Measurements from ENCODE around the gene TBP. TPM values are rescaled to one million over a fixed set of nuclear protein-coding genes. Genes with fewer than 3 reads are reported as not detected.
A peak's percentile ranks its signal among the peaks of the same experiment; 100 is the strongest.

The TBP gene
- total RNA-seq, 8 experiments from 2014 or later, result 13.7 to 20.8 (median 17.7) TPM

GRCh38 chr6:170545405-170545804 is 8.8 kb upstream of the TBP start:
- Histone ChIP-seq H3K27ac (no peak overlapping the region), H3K4me3 (no peak overlapping the region), H3K4me1 (replicated peaks in 1 of 2) (no peaks in the 10 kb centered on the region)
- 5 to 100% (median 60%) methylated on average over 1 to 2 of the region's 2 CpGs; no CpG with 5 or more reads in 3 of the 10 experiments for WGBS, 10 experiments
- in situ Hi-C loops (cut with MboI; ENCODE audit: low pct_unique_long_range_greater_than_20kb in 2 of 9, low sequenced_read_pairs in 9 of 9, unreplicated experiment in 9 of 9), result no loop called here
- peak in 3 of 8 experiments; percentile 79 to 86 (median 84) for ATAC-seq (replicated peaks in 6 of 8)

DNA sequence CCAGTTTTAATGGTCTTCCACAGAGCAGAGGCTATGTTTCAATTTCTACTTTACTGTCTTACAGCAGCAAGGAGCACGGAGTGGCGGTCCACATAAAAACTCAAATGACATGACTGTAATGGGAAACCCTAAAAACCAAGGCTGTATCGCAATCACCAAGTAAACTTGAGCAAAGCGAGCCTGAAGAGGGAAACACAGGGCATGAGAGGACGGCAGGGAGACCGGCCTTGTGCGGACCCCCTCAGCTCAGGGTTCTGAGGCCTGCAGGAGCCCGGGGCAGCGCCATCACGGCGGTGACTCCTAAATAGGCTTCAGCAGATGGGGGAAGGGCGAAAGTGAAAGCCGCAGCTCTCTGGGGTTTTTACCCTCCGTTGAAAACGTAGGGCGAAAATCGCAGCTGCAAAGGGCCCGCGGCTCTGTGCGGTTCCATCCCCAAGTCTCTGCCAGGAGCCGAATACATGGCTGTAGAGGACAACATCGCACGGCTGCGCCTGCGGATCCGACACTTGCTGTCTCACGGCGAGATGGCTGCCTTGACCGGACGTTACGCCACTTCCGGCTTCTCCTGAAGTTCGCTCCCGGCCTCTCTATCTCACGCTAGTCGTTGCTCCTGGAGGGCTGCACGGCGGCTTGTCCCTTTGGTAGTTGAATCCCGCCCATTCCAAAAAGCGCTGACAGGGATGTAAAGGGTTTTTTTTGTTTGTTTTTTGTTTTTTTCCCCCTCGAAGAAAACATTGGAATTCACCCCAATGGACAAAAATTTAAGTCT is 1.2 kb upstream of the TBP start, which contains the start of gene PSMB1:
Gene PSMB1 (minus strand): TSS at position 543 of the 769 bp plus-strand sequence. CDS start 65 bp downstream, at position 478.
- Histone ChIP-seq H3K4me3 (peak within 1 kb of the TSS; percentile 65 to 97 (median 85)), H3K27ac (peak within 1 kb of the TSS; percentile 95 to 99), H3K4me1 (replicated peaks in 1 of 2) (peaks cover 9 to 17% of the 10 kb centered on the region in 2 donors)
- ATAC-seq (replicated peaks in 6 of 8), result peak; percentile 64 to 77 (median 71)
- in situ Hi-C loops (cut with MboI; ENCODE audit: low pct_unique_long_range_greater_than_20kb in 2 of 9, low sequenced_read_pairs in 9 of 9, unreplicated experiment in 9 of 9), result no loop called here
- WGBS, 10 experiments, result 0 to 6% (median 0%) methylated on average over 3 to 25 of the region's 41 CpGs

- Histone ChIP-seq H3K4me3 (peak overlapping the region; percentile 65 to 97 (median 85)), H3K4me1 (replicated peaks in 1 of 2) (peaks cover 9 to 17% of the 10 kb centered on the region in 2 donors), H3K27ac (peak overlapping the region; percentile 95 to 99)
- WGBS, 10 experiments, result 0 to 5% (median 1%) methylated on average over 6 to 13 of the region's 13 CpGs; no CpG with 5 or more reads in 1 of the 10 experiments
- in situ Hi-C loops (cut with MboI; ENCODE audit: low pct_unique_long_range_greater_than_20kb in 2 of 9, low sequenced_read_pairs in 9 of 9, unreplicated experiment in 9 of 9), result no loop called here
- peak; percentile 37 to 54 (median 46) for ATAC-seq (replicated peaks in 6 of 8)
Measured at GRCh38 chr6:170553534-170554012, 596 bp upstream of the TBP start.

DNA sequence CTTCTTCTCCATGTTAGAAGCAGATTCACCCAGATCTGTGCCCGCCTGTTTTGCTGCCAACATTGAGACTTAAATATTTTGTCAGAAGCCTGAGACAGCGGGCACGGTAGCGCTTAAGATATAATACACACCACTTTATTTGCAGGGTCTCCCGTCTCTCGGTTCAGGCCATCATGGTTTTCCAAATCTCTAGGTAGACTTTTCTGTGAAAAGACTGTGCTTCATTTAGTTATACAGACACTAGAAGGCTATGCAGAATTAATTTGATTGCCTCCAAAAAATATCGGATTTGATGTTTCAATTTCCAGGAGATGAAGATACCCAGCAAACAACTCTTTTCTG is 598 bp downstream of the TBP start:
- peak overlapping the region; percentile 65 to 97 (median 85) for H3K4me3 ChIP-seq
- WGBS, 10 experiments, result 0 to 6% (median 0%) methylated on average over 2 to 7 of the region's 7 CpGs; no CpG with 5 or more reads in 1 of the 10 experiments
- H3K4me1 ChIP-seq (replicated peaks in 1 of 2), result peaks cover 9 to 17% of the 10 kb centered on the region in 2 donors
- in situ Hi-C loops (cut with MboI; ENCODE audit: low pct_unique_long_range_greater_than_20kb in 2 of 9, low sequenced_read_pairs in 9 of 9, unreplicated experiment in 9 of 9), result no loop called here
- peak overlapping the region; percentile 68 to 87 for H3K27ac ChIP-seq
- ATAC-seq (replicated peaks in 6 of 8), result no peak

GRCh38 chr6:170555305-170555704 is 1.1 kb downstream of the TBP start:
- WGBS, 10 experiments, result 50 to 80% (median 57%) methylated on average over 2 to 3 of the region's 3 CpGs; no CpG with 5 or more reads in 3 of the 10 experiments
- peaks cover 9 to 17% of the 10 kb centered on the region in 2 donors for H3K4me1 ChIP-seq (replicated peaks in 1 of 2)
- in situ Hi-C loops (cut with MboI; ENCODE audit: low pct_unique_long_range_greater_than_20kb in 2 of 9, low sequenced_read_pairs in 9 of 9, unreplicated experiment in 9 of 9), result no loop called here
- no peak overlapping the region for H3K27ac ChIP-seq
- no peak for ATAC-seq (replicated peaks in 6 of 8)
- H3K4me3 ChIP-seq, result peak overlapping the region; percentile 65 to 97 (median 85)

DNA sequence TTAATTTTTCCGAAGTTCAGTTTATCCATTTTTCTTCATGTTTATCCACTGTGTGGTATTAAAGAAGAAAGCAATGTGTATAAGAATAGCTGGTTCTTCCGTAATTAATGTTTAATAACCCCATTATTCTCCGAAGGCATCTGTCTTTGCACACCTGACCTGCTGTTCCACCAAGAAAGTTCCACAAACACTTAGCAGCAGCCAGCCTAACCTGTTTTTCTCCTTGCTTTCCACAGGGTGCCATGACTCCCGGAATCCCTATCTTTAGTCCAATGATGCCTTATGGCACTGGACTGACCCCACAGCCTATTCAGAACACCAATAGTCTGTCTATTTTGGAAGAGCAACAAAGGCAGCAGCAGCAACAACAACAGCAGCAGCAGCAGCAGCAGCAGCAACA is 7.4 kb downstream of the TBP start:
- in situ Hi-C loops (cut with MboI; ENCODE audit: low pct_unique_long_range_greater_than_20kb in 2 of 9, low sequenced_read_pairs in 9 of 9, unreplicated experiment in 9 of 9), result no loop called here
- Histone ChIP-seq H3K4me3 (no peak overlapping the region), H3K4me1 (replicated peaks in 1 of 2) (no peaks in the 10 kb centered on the region), H3K27ac (no peak overlapping the region)
- 85 to 100% (median 95%) methylated on average over 1 to 4 of the region's 4 CpGs for WGBS, 10 experiments
- ATAC-seq (replicated peaks in 6 of 8), result no peak

- WGBS, 10 experiments, result 91 to 100% (median 96%) methylated on average over 1 to 6 of the region's 8 CpGs; no CpG with 5 or more reads in 4 of the 10 experiments
- Histone ChIP-seq H3K27ac (no peak overlapping the region), H3K4me1 (replicated peaks in 1 of 2) (no peaks in the 10 kb centered on the region), H3K4me3 (no peak overlapping the region)
- no peak for ATAC-seq (replicated peaks in 6 of 8)
- in situ Hi-C loops (cut with MboI; ENCODE audit: low pct_unique_long_range_greater_than_20kb in 2 of 9, low sequenced_read_pairs in 9 of 9, unreplicated experiment in 9 of 9), result no loop called here
Measured at GRCh38 chr6:170564936-170565530, 10.9 kb downstream of the TBP start.

DNA sequence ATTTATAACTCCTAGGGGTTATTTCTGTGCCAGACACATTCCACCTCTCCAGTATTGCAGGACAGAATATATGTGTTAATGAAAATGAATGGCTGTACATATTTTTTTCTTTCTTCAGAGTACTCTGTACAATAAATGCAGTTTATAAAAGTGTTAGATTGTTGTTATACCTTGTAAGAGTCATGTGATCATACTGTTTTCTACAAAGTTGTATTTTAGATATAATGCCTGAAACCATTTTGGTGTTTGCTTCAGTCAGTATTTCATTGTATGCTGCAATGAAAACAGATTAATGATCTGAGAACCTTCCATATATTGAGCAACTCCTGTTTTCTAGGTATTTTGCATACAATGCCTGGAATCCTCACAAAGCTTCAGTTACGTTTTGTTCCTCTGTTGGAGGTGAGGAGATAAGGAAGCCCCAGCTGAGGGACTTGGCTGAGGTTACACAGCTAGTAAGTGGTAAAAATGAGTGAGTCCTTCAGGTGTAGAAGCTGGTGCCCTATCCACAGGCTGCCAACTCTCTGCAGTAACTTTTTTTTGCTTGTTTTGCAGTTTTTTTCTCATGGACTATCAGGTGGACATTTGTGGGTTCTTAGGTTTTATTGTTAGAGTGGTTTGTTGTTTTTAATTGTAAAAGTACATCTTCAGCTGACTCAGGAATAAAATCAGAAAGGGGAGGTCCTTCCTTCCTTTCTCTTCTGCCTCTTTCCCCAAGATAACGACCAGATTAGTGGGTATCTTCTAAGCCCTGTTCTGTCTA is 18.7 kb downstream of the TBP start:
- no peak for ATAC-seq (replicated peaks in 6 of 8)
- H3K4me3 ChIP-seq, result no peak overlapping the region
- 75 to 100% (median 94%) methylated on average over 1 to 2 of the region's 2 CpGs; no CpG with 5 or more reads in 1 of the 10 experiments for WGBS, 10 experiments
- no peak overlapping the region for H3K27ac ChIP-seq
- in situ Hi-C loops (cut with MboI; ENCODE audit: low pct_unique_long_range_greater_than_20kb in 2 of 9, low sequenced_read_pairs in 9 of 9, unreplicated experiment in 9 of 9), result no loop called here
- H3K4me1 ChIP-seq (replicated peaks in 1 of 2), result no peaks in the 10 kb centered on the region

DNA sequence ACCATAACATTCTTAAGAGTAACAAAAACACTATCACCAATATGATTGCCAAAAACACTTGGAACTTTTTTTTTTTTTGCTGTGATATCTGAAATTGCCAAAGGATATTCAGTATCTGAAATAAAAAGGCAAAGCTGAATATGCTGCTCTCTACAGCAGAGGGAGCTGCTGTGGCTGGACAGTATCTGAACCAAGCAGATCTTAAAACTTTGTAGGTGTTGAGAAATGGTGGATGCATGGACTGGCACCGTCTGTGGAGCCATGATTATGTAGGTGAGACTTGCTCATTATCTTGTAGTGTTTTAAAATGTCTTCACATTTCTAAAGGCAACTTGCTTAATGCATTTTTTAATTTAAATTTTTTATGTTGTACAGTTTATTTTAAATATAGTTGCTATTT is 21.1 kb downstream of the TBP start:
- in situ Hi-C loops (cut with MboI; ENCODE audit: low pct_unique_long_range_greater_than_20kb in 2 of 9, low sequenced_read_pairs in 9 of 9, unreplicated experiment in 9 of 9), result no loop called here
- Histone ChIP-seq H3K27ac (no peak overlapping the region), H3K4me3 (no peak overlapping the region), H3K4me1 (replicated peaks in 1 of 2) (no peaks in the 10 kb centered on the region)
- 33 to 100% (median 100%) methylated on average over 1 of the region's 1 CpG; no CpG with 5 or more reads in 5 of the 10 experiments for WGBS, 10 experiments
- ATAC-seq (replicated peaks in 6 of 8), result peak in 2 of 8 experiments; percentile 43 to 45

GRCh38 chr6:170578909-170579308 is 24.7 kb downstream of the TBP start:
- no peak overlapping the region for H3K27ac ChIP-seq
- no peak for ATAC-seq (replicated peaks in 6 of 8)
- in situ Hi-C loops (cut with MboI; ENCODE audit: low pct_unique_long_range_greater_than_20kb in 2 of 9, low sequenced_read_pairs in 9 of 9, unreplicated experiment in 9 of 9), result no loop called here
- H3K4me3 ChIP-seq, result no peak overlapping the region
- peaks cover 0 to 6% of the 10 kb centered on the region in 2 donors for H3K4me1 ChIP-seq (replicated peaks in 1 of 2)

GRCh38 chr6:170583756-170584180 is 29.6 kb downstream of the TBP start:
- H3K4me1 ChIP-seq (replicated peaks in 1 of 2), result peaks cover 5 to 11% of the 10 kb centered on the region in 2 donors
- 1 to 9% (median 2%) methylated on average over 4 to 12 of the region's 12 CpGs; no CpG with 5 or more reads in 2 of the 10 experiments for WGBS, 10 experiments
- H3K4me3 ChIP-seq, result peak overlapping the region; percentile 52 to 97 (median 90)
- peak overlapping the region; percentile 79 for H3K27ac ChIP-seq
- ATAC-seq (replicated peaks in 6 of 8), result no peak
- in situ Hi-C loops (cut with MboI; ENCODE audit: low pct_unique_long_range_greater_than_20kb in 2 of 9, low sequenced_read_pairs in 9 of 9, unreplicated experiment in 9 of 9), result no loop called here

GRCh38 chr6:170584181-170584953 is 30.2 kb downstream of the TBP start, which contains the start of gene PDCD2:
Gene PDCD2, minus strand, starts transcription at chr6:170584637. Its CDS starts 56 bp downstream, at chr6:170584581.
- in situ Hi-C loops (cut with MboI; ENCODE audit: low pct_unique_long_range_greater_than_20kb in 2 of 9, low sequenced_read_pairs in 9 of 9, unreplicated experiment in 9 of 9), result no loop called here
- Histone ChIP-seq H3K4me3 (peak within 1 kb of the TSS; percentile 52 to 97 (median 90)), H3K27ac (peak within 1 kb of the TSS; percentile 79), H3K4me1 (replicated peaks in 1 of 2) (peaks cover 5 to 11% of the 10 kb centered on the region in 2 donors)
- ATAC-seq (replicated peaks in 6 of 8), result peak; percentile 97 to 98 (median 97)
- 0% methylated on average over 1 to 4 of the region's 81 CpGs; no CpG with 5 or more reads in 6 of the 10 experiments for WGBS, 10 experiments
